Hematopoietic multipotent progenitor cell treated with erythropoietin and hydrocortisone succinate and interleukin-3 and kit ligand, for 15 days (in vitro differentiated cells): Measurements from ENCODE around the gene GRK5.

Experiments
- DNase-seq: peaks from one replicate; pipeline ENCODE4 v3.0.0-alpha.2; 2015; ENCODE audit warnings: low spot score

Gene GRK5

DNA sequence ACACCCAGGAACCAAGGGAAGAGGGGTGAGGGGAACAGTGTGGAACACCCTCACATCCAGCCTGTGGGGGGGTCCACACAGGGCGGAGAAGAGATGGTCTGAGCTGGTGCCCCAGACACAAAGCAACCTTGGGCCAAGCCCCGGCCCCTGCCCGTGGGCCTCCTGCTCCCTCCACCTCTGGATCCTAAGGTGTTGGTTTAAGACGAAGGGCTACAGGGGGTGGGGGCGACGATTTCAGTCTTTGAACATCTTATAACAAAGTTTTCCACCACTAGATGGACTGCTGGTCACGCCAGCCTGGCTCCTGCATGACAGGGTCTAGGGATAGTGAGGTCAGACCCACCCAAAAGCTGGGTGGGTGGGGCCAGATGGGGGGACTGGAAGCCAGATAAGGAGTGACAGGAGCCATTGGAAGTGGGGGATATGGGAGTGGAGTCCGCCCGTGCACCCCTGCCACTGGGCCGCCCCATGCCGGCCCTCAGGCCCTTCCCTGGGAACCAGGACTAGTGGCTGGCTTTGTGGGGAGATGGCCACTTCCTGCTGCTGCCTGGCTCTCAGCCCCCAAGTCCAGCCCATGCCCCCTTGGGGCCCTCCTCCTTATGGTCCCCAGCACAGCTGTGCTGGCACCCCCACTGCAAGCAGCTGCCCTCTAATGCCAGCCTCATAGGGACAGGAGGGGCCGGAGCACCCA, 236.7 kb downstream of the GRK5 start:
- no peak for DNase-seq

GRCh38 chr10:119444866-119445265, 237.5 kb downstream of the GRK5 start:
- no peak for DNase-seq

DNA sequence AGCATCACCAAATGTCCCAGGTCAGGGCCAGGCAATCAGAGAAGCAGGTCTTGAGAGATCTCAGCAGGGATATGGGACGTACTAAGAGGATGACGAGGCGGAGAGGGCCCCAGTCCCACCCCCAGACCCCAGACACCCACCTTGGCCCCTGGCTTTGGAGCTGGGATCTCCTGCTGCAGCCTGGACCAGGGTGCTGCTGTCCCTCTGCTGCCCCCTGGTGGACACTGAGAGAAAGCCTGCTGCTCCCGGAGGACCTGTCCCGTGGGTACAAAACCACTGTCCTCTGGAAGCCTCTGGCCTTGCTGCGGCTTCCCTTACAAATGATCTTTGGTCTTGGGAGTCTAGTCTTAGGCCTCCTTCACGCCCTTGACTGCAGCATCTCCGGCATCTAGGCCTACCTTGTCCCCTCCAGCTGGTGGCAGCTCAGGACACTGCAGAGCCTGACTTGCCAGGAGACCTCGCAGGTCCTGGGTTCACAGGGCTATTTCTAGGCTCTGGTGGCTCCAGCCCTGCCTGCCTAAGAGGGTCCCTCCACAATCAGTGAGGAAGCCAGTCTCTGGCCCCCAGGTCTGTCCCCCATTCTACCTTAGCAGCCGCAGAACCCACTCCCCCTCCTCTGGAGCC, 238.1 kb downstream of the GRK5 start:
- peak; percentile 82 for DNase-seq

GRCh38 chr10:119445935-119446317, 238.6 kb downstream of the GRK5 start:
- no peak for DNase-seq

DNA sequence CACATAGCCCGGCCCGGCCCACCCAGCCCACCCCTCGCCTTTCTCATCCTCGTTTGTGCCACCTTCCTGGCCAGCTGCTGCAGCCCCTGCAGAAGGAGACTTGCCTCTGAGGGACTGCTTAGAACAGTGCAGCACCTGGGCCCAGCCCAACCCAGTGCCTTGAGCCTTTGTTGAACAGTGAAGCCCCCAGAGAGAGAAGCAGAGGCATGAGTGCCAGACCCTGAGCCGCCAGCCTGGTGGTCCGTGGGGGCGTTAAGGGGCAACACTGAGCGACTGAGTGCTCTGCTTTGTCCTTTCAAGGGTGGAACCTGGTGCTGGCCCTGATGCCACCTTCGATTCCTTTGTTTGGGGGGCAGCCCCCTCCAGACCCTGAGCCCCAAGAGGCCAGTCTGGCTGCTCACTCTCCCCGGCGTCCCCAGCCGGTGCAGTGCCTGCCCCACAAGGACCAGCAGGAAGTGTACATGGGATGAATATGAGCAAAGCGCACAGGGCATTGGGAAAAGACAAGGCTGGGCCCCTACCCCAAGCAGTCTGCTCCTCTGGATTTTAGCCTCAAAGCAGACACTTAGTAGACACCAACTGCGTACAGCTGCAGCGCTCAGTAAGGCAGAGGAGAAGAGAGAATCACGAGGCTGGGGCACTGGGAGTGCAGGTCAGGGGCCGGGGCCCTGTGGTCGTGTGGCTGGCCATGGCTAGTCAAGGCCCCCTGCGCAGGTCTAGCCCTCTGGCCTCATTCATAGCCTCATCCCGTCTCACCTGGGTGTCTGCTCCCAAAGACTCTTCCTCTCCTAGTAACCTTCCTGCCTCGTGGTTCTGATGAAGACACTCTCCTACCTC, 239.3 kb downstream of the GRK5 start:
- DNase-seq, result no peak

DNA sequence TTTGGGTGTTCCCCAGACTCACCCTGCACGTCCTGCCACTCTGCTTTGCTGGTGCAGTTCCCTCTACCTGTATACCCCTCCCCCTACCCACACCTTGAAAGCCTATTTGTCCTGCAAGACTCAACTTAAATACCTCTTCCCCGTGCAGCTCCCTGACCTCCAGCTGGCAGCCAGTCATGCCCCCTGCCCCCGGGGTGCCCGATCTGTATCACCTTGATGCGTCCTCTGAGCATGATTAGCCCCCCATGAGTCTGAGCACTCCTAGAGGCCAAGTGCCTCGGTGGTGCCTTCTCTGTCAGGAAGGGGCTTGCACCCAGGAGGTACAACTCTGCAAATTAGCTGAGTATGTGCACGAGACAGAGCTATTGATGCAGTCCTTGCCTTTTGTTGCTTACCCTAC, 240.1 kb downstream of the GRK5 start:
- DNase-seq, result no peak

DNA sequence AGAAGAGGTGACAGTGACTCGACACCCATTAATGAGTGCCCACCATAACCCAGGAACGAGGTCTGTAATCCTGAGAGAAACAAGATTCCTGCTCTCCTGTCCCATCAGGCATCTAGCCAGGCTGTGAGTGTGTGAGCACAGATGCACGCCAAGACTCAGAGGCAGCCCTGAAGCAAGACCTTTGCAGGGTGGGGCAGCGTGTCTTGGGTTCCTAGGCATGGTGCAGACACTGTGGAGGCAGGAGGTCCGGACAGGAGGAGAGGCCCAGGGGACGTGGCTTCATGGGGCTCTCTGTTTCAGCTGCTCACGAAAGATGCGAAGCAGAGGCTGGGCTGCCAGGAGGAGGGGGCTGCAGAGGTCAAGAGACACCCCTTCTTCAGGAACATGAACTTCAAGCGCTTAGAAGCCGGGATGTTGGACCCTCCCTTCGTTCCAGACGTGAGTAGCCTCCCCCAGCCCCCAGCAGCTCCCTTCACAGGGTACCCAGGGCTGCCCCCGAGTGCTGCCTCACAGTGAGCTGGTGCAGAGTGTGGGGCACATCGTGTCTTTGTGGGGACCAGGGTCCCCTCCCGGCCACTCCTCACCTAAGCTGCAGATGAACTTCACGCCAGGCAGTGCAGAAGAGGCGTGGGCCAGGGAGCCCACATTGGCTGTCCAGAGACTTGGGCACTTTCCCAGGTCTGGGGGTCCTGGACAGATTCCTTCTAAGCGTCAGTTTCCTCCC, 240.6 kb downstream of the GRK5 start:
- no peak for DNase-seq

GRCh38 chr10:119448628-119449584, 241.5 kb downstream of the GRK5 start:
- no peak for DNase-seq

GRCh38 chr10:119449760-119450461, 242.5 kb downstream of the GRK5 start:
- DNase-seq, result no peak

- DNase-seq, result no peak
Measured at GRCh38 chr10:119450606-119451299, 243.4 kb downstream of the GRK5 start.

GRCh38 chr10:119451300-119451896, 244.0 kb downstream of the GRK5 start:
- DNase-seq, result no peak

DNA sequence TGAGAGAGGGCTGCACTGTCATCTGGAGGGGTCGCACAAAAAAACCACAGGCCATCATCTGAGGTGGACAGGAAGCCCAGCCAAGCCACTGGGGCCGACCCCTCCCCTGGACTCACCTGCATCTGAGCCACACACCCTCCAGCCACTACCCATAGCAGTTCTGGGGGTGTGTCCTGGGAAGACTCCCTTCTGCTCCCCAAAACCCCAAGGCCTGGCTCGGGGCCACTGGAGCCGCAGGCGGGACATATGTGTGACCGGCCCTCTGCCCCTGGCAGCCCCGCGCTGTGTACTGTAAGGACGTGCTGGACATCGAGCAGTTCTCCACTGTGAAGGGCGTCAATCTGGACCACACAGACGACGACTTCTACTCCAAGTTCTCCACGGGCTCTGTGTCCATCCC, 245.0 kb downstream of the GRK5 start:
- no peak for DNase-seq

DNA sequence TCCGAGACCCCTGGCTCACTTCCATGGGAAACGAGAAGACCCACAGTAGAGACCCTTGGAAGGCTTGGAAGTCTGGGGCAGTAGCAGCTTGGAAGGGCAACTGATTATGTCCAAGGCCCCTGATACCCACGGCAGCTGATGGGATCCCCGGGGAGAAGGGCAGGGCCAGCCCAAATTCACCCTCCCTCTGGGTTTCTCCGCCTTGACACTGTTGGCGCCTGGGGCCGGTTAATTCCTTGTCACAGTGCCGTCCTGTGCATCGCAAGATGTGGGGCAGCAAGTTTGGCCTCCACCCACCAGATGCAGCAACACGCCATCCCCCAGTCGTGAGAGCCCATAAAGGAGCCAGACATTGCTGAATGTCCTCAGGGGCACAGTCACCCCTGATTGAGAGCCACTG, 245.9 kb downstream of the GRK5 start:
- DNase-seq, result no peak

- DNase-seq, result no peak
Measured at GRCh38 chr10:119454316-119454715, 246.9 kb downstream of the GRK5 start.

DNA sequence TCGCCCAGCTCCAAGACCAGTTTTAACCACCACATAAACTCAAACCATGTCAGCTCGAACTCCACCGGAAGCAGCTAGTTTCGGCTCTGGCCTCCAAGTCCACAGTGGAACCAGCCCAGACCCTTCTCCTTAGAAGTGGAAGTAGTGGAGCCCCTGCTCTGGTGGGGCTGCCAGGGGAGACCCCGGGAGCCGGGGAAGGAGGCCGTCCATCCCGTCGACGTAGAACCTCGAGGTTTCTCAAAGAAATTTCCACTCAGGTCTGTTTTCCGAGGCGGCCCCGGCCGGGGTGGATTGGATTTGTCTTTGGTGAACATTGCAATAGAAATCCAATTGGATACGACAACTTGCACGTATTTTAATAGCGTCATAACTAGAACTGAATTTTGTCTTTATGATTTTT, 247.6 kb downstream of the GRK5 start:
- no peak for DNase-seq

- no peak for DNase-seq
Measured at GRCh38 chr10:119455609-119456434, 248.5 kb downstream of the GRK5 start.

DNA sequence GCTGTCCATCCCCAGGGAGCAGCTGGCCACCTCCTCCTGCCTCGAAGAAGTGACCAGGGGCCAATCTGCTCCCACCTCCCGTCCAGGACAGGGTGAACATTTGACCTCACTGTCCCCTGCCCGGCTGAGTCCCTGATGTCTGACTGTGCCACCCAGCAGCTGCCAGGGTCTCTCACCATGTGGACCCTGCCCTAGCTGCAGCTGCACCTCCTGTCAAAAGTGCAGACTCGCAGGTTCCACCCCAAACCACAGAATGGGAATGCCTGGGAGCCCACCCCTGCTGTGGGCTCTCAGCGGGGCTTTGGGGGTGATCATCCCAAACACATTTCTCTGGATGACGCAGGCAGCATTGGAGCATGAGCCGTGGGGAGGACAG, 249.1 kb downstream of the GRK5 start:
- DNase-seq, result no peak

DNA sequence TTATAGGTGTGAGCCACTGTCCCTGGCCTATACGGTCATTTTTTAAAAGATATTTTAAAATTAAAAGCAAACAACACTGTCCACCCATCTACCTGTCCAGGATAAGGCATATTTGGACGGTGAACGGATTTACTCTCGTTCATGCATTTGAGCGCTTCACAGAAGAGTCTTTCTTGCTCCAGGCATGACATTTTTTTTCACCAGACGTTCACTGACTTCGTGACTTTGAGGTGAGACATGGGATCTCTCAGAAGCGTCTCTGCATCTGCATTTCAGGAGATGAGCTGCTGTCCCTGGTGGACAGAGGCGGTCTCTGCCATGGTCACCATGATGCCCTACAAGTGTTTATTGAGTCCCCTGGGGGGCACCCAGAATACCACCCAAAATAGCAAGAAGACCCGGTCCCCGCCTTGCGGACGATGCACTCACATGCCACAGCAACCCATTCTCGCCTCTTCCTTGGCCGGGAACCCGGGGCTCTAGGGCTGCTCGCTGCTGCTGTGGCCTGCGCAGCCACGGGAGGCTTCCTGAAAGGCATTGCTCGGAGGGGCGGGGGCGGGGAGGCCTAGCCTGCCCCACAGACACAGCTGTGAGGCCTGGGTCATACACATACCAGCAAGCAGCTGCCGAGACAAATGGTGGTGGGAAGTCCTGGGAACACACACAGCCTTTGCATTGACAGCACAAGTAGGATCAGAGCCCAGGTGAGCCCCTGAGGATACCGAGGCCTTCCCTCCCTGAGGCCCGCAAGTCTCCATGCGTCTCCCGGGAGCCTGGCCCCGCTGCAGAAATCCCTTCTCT, 250.8 kb downstream of the GRK5 start:
- DNase-seq, result no peak
